Stimulated activated CD8-positive, alpha-beta memory T cell treated with anti-CD3 and anti-CD28 coated beads, Interleukin-12 subunit alpha, Interleukin-12 subunit beta, amount 100 ng/mL, for 24 hours (primary cell): ENCODE results near the gene DPYSL5.
A peak's percentile ranks its signal among the peaks of the same experiment; 100 is the strongest.

Experiments used
- DNase-seq: peaks from one replicate; pipeline ENCODE4 v3.0.0-alpha.2; 2020; ENCODE audit errors: extremely low read depth

DPYSL5 gene

GRCh38 chr2:26845021-26845420, 2.9 kb upstream of the DPYSL5 start:
- DNase-seq = no peak

DNA sequence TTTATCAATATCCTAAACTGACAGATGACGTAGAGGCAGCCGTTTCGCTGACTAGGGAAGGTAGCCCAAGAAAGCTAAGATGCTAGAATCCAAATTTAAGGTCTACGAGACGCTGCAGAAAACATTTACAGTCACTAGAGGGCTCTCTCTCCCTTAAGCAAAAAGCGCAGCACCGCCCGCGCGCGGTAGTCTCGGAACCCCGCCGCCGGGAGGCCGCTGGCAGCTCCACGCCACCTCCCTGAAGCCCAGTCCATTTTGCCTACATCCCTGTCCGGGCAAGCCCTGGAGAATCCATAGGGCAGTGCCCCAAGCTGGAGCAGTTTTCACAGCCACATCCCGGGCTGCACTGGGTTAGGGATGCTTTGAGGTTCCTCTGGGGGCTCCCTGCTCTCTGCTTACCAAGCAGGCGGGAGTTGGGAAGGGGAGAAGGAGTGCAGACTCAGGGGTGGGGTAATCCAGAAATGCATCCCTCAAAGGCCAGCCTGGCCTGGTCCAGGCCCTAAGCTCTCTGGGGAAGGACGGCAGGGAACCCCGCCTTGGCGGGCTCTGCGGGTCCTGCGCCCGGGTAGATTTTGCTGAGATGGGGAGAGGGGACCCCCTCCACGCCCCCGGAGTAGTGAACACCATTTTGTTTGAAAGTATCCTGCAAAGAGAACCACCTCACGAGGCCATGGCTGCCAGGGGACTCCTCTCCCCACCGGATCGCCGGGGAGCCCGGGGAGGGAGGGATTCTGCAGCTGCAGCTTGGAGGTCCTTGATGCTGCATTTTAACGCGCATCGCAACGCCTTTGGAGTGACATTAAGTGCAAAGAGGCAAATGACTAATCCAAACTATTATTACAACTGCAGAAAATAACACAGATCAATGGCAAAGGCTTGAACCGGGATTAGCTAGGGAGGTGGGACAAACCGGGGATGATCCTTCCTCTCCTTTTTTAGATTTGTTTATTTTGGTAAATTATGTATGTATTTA, 1.3 kb upstream of the DPYSL5 start:
- peak; percentile 21 for DNase-seq

- DNase-seq = no peak
These were observed 651 bp upstream of the DPYSL5 start for GRCh38 chr2:26847307-26847654.

DNA sequence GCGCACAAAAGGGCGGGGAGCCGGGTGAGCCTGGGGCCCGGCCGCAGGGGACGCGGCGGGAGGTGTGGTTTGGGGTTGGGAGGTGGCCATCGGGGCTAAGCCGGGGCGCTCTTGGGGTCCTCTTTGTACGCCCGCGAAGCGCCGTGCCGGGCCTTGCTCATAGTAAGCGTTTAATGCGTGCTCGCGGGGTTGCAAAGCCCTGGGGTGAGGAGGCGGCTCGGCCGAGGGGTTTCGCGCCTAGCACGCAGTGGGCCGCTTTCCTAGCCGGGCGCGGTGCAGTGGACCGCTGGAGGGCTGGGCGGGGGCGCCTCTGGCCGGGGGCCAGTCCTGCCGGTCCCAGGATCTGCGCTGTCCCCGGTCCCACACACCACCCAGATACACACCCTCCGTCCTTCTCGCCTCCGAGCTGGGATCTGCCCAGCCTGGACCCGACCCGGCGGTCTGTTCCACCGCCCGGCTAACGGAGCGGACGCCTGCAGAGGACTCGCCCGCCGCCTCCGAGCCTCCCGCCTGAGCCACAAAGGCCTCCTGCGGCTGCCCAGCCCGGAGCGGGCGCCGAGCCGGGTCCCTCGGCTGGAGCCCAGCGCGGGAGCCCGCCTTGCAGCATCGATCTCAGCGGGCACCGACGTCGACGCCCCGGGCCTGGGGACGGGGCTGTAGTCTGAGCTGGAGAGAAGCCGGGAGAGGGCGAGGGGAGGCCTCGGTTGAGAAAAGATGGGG, 564 bp downstream of the DPYSL5 start:
- DNase-seq = no peak

DNA sequence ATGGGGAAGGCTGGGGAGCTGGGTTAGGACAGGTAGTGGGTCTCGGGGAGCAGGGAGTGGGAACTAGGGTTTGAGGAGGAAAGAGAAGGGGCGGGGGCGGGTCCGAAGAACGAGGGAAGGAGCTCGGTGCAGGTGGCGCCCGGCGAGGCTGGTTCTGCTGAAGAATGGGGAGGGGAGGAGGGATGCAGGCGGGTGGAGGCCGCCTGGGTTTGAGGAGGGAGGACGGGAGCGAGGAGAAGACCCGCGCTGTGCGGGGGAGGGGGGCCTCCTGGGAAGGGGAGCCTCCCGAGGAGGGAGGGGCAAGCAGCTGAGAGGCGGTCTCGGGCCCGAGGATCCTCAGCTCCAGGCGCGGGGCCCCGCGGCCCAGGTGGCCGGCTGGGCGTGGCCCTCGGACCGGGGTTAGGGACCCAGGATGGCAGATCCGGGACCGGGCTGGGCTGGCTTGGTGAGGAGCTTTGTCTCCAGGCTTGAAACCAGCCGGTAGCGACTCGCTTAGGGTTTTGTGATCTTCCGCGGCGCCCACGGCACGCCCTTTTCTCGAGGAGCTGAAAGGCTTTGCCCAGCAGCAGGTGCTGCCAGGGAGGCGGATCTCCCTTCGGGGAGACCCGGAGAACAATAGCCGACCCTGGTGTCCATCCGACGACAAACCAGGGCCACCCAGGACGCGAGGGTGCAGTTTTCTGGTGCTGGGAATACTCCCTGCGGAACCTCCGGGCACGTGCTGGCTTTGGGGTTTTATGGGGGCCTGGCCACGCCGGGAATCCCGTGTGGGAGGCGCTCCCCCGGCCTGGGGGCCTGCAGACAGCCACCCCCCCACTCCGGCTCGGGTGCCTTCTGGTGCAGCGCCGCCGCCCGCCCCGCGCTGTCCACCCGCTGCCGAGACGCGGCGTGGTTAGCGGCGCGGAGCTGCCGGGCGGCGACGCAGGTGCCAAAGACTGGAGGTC, 1.4 kb downstream of the DPYSL5 start:
- DNase-seq = no peak

DNA sequence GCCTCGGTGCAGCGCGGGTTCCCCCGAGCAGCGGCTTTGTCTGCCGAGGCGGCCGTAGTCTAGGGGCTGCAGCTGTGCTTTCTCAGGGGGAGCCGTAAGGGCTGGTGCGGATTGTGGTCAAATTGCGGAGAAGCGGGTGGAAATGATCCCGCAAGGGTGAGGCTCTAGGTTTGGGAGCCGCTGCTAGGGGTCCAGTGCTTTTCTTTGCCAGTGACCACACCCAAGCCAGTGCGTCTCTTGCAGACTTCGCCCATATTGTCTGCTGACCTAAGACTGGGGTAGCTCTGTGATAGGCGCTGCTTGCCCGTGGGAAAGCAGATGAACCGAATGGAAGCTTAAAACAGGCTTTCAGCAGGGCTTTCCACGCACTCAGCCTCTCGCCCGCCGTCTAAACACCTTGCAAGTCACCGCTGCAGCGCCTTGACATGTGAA, 2.1 kb downstream of the DPYSL5 start:
- no peak for DNase-seq

- no peak for DNase-seq
These were observed 2.6 kb downstream of the DPYSL5 start for GRCh38 chr2:26850505-26850904.

DNA sequence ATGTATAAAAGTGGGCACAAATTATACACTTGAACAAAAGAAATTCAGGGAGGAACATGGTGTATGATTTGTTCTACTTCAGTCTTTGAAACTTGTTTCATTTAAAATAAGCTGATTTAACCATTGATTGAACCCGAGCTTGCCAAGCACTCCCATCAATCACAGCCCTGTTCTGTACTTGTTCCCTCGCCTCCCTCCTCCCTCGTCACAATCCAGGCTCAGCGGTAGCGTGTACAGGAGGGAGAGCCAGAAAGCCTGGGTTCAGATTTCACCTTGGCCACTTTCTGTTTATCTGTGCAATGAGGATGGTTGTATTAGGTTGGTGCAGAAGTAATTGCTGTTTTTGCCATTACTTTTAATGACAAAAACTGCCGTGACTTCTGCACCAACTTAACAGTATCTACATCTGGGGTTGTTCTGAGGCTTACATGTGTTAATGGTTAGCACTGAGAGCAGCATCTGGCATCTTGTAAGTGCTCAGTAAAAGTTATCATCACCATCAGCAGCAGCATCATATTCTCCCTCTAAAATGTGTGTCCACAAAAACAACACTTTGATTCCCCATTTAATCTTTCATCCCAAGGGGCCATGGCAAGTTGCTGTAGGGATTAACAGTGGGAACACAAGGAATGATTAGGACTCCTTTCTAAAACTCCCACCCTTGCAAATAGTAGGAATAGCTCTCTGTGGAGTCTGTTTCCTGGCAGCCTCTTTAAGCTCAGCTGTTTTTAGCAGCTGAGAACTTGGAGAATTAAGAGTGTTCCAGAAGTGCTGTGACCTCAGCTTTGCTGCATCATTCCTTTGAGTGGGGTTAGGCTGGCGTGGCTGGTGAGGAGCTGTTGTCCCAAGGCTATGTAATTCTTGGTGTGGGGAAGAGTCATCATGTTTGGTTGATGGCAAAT, 4.7 kb downstream of the DPYSL5 start:
- no peak for DNase-seq

- no peak for DNase-seq
These were observed 5.8 kb downstream of the DPYSL5 start for GRCh38 chr2:26853751-26854150.

- no peak for DNase-seq
These were observed 6.4 kb downstream of the DPYSL5 start for GRCh38 chr2:26854283-26854827.

DNA sequence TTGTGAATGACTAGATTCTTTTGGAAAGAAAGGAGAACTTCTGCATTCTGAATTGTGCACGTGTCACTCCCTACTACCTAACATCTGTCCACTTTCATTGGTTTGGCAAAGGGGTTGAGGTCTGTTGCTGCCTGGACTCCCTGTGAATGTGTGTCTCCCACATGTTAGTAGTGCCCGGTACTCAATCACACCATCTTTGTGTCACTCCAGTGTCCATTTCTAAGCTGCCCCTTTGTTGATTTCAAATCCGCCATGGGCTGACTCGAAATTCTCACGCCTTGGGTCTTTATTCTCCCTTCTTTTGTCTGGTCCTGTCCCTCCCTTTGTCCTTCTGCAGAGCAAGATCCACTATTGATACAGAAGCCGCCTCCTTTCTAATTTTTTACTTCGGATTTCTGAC, 7.5 kb downstream of the DPYSL5 start:
- DNase-seq = no peak

GRCh38 chr2:26859622-26860021, 11.7 kb downstream of the DPYSL5 start:
- no peak for DNase-seq

DNA sequence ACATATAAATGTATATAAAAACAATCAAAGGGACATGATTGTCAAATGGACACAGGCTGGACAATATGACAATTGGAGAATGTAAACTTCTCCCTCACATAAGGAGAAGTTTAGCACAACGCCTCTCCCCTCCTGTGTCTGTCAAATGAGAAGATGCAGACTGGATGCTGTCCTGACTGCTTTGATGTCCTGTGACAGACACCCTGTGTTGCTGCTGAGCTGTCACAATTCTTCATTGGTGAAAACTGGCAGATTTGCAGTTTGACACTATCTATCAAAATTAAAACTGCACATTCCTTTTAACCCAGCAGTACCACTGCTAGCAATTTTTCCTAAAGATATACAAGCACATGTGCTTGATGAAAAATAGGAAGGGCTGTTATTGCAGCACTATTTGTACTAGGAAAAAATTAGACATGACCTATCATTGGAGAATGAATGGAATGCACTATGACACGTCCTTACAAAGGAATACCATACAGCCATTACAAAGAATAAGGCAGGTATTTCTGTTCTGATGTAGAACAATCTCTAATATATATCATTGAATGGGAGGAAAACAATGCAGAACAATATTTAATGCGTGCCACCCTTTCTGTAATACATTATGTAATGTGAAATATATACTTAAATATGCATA, 12.4 kb downstream of the DPYSL5 start:
- no peak for DNase-seq

- DNase-seq = no peak
These were observed 13.8 kb downstream of the DPYSL5 start for GRCh38 chr2:26861610-26862224.

- DNase-seq = no peak
These were observed 16.3 kb downstream of the DPYSL5 start for GRCh38 chr2:26864226-26864625.

DNA sequence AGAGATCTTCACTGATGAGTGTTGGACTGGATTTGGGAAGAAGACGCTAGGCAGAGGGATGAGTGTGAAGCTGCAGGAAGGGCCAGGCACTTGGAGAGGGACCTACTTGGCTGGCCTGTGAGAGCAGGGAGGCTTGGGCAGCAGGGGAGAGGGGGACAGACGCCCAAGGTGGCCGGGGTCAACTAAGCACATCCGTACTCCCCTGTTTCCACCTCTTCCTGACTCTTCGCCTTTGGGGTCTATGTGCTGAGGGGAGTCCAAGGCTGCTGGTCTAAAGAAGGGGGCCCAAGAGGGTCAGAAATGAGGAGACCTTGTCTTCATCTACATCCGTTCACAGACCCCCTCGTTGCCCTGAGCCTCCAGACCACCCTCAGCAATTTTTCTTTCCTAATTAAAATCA, 16.7 kb downstream of the DPYSL5 start:
- DNase-seq = no peak

GRCh38 chr2:26870585-26871095, 22.7 kb downstream of the DPYSL5 start:
- no peak for DNase-seq

GRCh38 chr2:26873286-26873983, 25.5 kb downstream of the DPYSL5 start:
- DNase-seq = no peak

GRCh38 chr2:26874514-26874913, 26.6 kb downstream of the DPYSL5 start:
- no peak for DNase-seq
